NB4 (cell line): ENCODE data around the gene SSPN.
A peak's percentile ranks its signal among the peaks of the same experiment; 100 is the strongest.

Experiments used
- DNase-seq: peaks from one replicate; pipeline ENCODE4 v3.0.0; 2010; ENCODE audit warnings: low read depth
- H3K4me3 ChIP-seq: one replicate; pipeline ENCODE4 v1.5.1; 2011; ENCODE audit warnings: mild to moderate bottlenecking, low read depth, low read length, moderate library complexity
- CTCF ChIP-seq: IDR thresholded peaks from one replicate; pipeline ENCODE4 v1.5.1; 2012; ENCODE audit warnings: low read depth, low read length
- MAX ChIP-seq: IDR thresholded peaks from 2 replicates; pipeline ENCODE4 v1.6.1; 2011; ENCODE audit warnings: low read depth, low read length
- MYC ChIP-seq: IDR thresholded peaks from 2 replicates; pipeline ENCODE4 v1.6.1; 2011; ENCODE audit warnings: low read depth, low read length
- POLR2A ChIP-seq: IDR thresholded peaks from 2 replicates; pipeline ENCODE4 v1.6.1; 2011; ENCODE audit warnings: mild to moderate bottlenecking; ENCODE audit not compliant: insufficient read length; ENCODE audit errors: extremely low read depth

The SSPN gene

GRCh38 chr12:26195250-26195640 is at the start of gene SSPN:
SSPN (plus strand) TSS chr12:26195573; CDS start chr12:26195673, 100 bp downstream.
- peak; percentile 84 for DNase-seq
- TF ChIP-seq POLR2A (no peak), MYC (no peak), MAX (no peak), CTCF (no peak)
- H3K4me3 ChIP-seq = peak within 1 kb of the TSS; percentile 57

- no peak for DNase-seq
- no peak for TF ChIP-seq MYC
- TF ChIP-seq MAX = no peak
- TF ChIP-seq CTCF = no peak
- TF ChIP-seq POLR2A = no peak
Observed at GRCh38 chr12:26148291-26148690, 47.1 kb upstream of the SSPN start.

GRCh38 chr12:26149968-26150500 is 45.3 kb upstream of the SSPN start:
- no peak overlapping the region for H3K4me3 ChIP-seq
- TF ChIP-seq MYC (no peak), CTCF (no peak), POLR2A (no peak), MAX (no peak)
- DNase-seq = peak; percentile 54

More at GRCh38 chr12:26148291-26148690, 47.1 kb upstream of the SSPN start:
- no peak overlapping the region for H3K4me3 ChIP-seq

- no peak overlapping the region for H3K4me3 ChIP-seq
- TF ChIP-seq POLR2A = no peak
- no peak for TF ChIP-seq CTCF
- TF ChIP-seq MYC = no peak
- TF ChIP-seq MAX = no peak
- DNase-seq = no peak
Observed at GRCh38 chr12:26150736-26151450, 44.5 kb upstream of the SSPN start.

- no peak overlapping the region for H3K4me3 ChIP-seq
- TF ChIP-seq MYC (no peak), POLR2A (no peak), MAX (no peak), CTCF (no peak)
- no peak for DNase-seq
Observed at GRCh38 chr12:26152507-26153102, 42.8 kb upstream of the SSPN start.
